Urothelium cell line (cell line): Measurements from ENCODE around the gene RAPGEF6.
A peak's percentile ranks its signal among the peaks of the same experiment; 100 is the strongest.
"Not testable (repeated sequence)": the region's sequence is repeated elsewhere in the genome, so short reads cannot be mapped to it uniquely, and the experiment has no call there.

Experiments
- DNase-seq: peaks from one replicate; pipeline ENCODE4 v3.0.0; 2011; ENCODE audit warnings: low spot score, mixed read lengths
- FAIRE-seq: peaks from 2 replicates; lab custom pipeline; 2011; peaks lifted over from hg19 to GRCh38; lab: Jason Lieb, UNC

RAPGEF6 gene

GRCh38 chr5:131441184-131441583, 193.8 kb downstream of the RAPGEF6 start:
- FAIRE-seq (no peak), DNase-seq (no peak)

DNA sequence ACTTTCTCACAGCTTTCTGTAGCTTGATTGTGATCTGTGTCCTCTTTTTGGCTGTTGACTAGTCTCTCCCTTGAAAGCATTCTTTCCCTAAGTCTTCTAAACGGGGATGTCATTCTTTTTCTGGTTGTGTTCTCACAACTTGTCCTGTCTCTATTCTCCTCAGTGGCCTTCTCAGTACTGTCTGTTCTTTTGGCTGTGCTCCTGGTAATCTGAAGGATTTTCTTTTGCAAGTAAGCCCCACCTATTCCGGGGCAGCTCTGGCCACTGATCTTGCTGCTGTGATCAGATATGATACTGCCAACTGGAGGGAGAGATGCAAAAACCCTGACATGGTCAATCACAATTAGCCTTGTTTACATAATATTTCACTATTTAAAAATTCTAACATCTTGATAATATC, 198.9 kb downstream of the RAPGEF6 start:
- DNase-seq (no peak), FAIRE-seq (no peak)

DNA sequence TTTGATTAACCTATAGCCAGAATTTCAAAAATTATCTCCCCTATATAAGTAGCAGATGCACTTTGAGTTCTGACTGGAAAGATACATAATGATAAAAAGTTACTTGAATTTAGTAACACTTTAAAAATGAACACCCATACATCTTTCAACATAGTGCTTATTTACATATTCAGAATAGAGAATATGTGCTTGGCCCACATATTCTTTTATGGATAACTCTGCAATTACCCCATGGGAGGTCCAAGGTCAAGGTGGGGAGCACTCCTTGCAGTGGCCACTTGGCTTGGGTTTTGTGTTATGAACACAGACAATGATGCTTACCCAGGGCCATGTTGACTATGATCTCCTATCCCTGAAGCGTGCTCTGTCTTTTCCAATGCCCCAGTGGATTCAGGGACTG, 201.9 kb downstream of the RAPGEF6 start:
- no peak for FAIRE-seq
- no peak for DNase-seq

DNA sequence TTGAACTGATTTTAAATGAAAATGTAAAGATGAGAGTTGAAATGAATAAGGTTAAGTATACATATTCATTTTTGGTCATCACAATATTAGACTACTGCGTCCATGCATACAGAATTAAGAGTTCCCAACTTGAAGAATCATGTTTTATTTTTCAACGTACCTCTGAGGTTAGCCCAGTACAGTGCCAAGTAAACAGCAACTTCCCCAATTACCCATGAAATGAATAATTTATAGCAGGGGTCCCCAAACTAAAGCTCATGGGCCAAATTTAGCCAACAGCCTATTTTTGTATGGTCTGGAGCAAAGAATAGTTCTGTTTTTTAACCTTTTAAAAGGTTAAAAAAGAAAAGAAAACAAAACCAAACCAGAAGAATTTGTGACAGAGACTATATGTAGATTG, 203.2 kb downstream of the RAPGEF6 start:
- FAIRE-seq, result no peak

DNA sequence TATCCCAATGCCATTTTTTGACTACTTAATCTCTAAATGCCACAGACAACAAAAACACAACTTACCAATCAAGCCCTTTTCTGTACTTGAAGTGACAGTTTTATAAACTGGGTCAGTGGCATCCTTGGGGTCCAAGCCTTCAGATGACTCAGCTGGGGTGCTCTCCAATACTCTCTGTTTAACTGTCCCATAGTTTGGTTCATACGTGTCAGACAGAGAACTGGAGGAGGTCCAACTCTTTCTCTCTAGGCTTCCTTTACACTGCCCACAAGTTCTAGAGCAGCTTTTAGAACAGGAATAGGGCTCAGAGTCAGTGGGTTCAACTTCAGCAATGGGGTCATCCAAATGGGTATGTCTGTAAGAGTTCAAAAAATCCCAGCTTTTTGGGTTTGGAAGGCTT, 204.2 kb downstream of the RAPGEF6 start:
- DNase-seq (no peak), FAIRE-seq (no peak)

More for the DNA sequence above, 203.2 kb downstream of the RAPGEF6 start:
- no peak for DNase-seq

DNA sequence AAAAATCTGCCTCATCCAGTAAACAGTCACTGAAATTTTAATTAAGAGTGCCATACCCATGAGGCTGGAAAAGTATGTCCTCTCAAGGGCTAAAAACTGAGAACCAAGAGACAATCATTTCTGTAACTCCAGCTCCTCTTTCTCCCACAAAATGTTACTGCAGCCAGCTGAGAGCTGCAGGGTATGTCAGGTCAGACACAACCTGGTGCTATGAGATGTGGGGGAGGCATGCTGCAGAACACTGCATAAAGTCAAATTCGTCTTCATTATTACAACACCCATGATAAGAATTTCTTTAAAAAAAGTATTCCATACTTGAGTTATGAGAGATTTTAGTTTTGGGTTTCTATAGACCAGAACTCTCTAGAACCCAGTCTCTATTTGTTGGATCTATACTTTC, 209.0 kb downstream of the RAPGEF6 start:
- FAIRE-seq, result no peak
- no peak for DNase-seq

GRCh38 chr5:131423056-131423455, 212.0 kb downstream of the RAPGEF6 start:
- no peak for FAIRE-seq
- DNase-seq, result peak; percentile 17

GRCh38 chr5:131419877-131420276, 215.2 kb downstream of the RAPGEF6 start:
- FAIRE-seq (no peak), DNase-seq (no peak)

GRCh38 chr5:131418846-131419245, 216.2 kb downstream of the RAPGEF6 start:
- no peak for FAIRE-seq
- no peak for DNase-seq

- FAIRE-seq (no peak), DNase-seq (peak; percentile 58)
Measured at GRCh38 chr5:131417240-131417869, 217.7 kb downstream of the RAPGEF6 start.

DNA sequence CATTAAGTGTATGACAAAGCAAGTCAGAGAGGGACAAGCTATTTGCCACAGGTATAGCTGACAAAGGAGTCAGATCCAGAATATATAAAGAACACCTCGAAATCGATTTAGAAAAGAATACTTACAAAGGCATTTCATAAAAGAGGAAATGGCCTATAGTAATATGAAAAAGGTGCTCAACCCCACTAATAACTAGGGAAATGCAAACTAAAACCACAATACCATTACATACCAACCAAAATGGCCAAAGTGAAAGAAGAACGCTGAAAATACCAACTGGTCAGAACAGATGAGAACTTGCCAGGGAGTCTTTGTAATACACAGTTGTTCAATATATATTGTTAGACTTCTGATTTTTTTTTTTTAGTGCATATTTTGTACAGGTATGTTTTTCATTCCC, 218.3 kb downstream of the RAPGEF6 start:
- no peak for FAIRE-seq
- no peak for DNase-seq

DNA sequence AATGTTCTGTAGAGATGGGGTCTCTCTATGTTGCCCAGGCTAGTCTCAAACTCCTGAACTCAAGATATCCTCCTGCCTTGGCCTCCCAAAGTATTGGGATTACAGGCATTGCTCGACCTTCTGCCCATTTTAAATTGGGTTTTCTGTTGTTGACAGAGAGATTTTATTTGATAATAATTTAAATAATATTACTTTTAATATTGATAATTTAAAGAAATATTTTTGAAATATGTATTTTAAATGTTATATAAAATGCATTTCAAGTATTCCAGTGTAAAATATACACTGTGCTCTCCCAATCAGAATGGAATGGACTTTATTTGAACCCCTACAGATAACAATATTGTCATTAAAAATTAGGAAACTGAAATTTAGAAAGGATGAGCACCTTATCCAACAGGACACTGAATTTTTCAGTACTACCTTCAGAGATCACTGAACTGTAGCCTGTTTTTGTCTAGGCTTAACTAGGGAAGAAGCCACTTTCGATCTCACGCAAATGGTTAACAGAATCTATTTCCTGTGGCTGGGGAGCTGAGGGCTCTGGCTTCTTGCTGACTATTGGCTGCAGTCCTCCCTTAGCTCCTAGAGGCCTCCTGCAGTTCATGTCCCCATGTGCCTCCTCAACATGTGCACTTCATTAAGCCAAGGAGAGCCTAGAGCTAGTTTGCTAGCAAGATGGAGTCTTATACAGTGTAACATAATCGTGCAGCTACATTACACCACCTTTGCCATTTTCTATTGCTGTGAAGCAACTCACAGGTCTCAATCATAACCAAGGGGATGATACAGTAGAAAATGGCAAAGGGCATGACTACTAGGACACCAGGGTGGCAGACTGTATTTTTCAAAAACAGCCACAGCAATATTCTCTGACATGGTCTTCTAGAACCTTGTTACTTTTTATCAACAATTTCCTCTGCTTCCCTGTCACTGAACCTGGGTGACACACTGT, 221.1 kb downstream of the RAPGEF6 start:
- FAIRE-seq (no peak), DNase-seq (no peak)

DNA sequence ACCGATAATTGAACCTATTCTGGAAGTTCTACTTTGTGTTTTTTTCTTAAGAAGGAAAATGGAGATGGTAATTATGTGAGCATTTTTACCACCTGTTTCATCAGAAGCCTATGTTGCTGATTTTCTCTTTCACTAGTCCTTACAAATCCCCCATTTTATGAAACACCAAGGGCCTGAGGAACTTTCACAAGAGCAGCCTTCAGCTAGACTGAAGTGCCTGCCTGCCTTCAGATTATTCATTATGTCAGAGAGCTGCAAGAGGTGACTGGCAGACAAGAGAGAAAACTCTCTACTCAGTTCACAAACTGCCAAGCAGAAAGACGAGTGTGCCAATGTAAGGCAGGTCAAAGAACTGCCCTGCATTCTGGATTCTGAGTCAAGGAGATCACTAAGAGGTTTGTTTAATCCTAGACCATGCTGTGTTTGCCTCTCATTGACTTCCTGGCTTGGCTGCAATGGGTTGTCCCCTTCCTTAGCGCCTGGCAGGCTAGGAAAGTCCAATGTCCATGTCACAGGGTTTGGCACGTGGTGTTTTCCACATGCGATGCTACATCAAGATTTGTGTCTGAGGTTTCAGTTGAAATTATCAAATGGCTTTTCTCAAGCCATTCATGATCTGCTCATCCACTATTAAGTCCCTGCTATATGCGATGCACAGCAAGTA, 227.9 kb downstream of the RAPGEF6 start:
- DNase-seq (no peak), FAIRE-seq (no peak)

DNA sequence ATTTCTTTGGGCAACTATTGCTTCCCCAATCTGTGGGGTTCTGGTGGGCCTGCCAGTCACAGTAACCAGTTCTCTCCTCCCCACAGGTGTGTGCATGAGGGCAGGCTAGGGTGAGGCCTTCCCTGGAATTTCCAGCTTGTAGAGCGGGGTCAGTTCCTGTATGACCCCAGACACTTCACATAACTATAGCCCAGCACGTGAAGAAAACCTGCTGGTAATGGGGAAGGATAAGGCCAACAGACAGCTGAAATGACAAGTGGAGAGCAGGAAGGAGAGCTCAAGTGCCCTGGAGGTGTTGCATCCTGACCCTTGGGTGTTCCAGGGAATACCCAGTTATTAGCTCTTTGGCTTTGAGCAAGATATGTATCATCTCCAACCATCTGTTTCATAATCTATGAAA, 229.0 kb downstream of the RAPGEF6 start:
- DNase-seq (no peak), FAIRE-seq (no peak)

- DNase-seq, result no peak
- no peak for FAIRE-seq
Measured at GRCh38 chr5:131405674-131406073, 229.4 kb downstream of the RAPGEF6 start.

GRCh38 chr5:131400585-131400984, 234.4 kb downstream of the RAPGEF6 start:
- no peak for DNase-seq
- no peak for FAIRE-seq

- DNase-seq, FAIRE-seq: not testable (repeated sequence)
Measured at GRCh38 chr5:131399007-131399406, 236.0 kb downstream of the RAPGEF6 start.

GRCh38 chr5:131396630-131397273, 238.3 kb downstream of the RAPGEF6 start:
- no peak for FAIRE-seq
- no peak for DNase-seq

DNA sequence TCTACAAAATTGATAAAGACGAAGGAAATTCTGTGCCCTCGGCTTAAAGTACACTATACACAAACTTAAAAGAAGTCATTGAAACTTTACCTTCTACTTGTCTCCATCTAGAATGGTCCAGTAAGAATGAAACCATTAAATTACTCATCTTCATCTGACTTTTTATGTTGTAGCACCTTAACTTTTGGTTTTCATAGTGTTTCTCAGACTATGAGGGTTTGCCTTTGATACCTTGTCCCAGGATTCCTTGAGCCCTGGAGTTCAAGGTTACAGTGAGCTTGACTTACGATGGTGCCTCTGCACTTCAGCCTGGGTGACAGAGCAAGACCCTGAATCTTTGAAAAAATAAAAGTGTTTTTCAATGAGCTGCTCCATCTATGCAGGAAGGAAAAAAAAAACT, 239.0 kb downstream of the RAPGEF6 start:
- DNase-seq (no peak), FAIRE-seq (no peak)

DNA sequence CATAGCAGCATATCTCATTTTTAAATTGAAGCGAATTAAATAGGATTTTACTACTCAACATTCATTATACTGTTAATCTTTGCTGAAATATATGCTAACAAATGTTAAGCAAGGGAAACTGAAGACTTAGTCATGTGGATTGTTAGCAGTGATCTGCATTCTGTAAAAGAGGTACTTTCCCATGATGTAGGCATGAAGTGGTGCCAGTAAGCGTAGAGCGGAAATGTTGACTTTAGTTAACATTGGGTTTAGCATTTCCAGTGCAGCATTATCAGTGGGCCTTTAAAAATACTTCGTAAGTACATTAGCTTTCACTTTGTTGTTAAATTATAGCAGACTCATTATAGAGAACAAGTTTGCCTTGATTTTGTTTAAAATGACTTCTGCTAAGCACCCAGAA, 240.9 kb downstream of the RAPGEF6 start:
- DNase-seq (no peak), FAIRE-seq (no peak)

DNA sequence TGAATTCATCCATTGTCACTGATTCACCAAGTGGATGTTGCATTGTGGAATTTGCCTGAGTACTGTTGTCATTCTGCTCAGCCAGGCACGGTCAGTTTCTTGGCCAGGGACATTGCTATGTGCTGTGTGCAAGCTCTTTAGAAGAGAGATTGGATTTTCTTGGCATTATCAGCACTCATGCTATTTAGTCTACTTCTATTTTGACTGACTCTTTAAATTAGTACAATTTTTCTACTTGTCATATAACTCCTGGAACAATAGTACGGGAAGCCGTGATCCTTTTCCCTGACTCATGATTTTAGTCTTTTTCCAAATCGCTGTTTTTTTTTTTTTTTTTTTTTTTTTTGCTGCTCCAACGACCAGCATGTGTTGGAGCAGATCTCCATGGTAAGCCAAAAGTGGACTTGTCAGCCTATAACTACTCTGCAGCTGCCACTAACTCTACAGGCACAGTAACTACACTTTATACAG, 241.5 kb downstream of the RAPGEF6 start:
- FAIRE-seq (peak; percentile 27), DNase-seq (no peak)
